Liver (tissue), 9 donors: ENCODE results near the gene CHID1. TPM values are rescaled to one million over a fixed set of nuclear protein-coding genes. Genes with fewer than 3 reads are reported as not detected.

Experiments used
- DNase-seq: peaks from one replicate; pipeline ENCODE4 v3.0.0-alpha.2; 2017; ENCODE audit warnings: low spot score
- H3K27ac ChIP-seq, 2 donors: one replicate each; pipeline ENCODE4 v1.7.0; 2013; ENCODE audit warnings: inconsistent platforms in 2 of 2, low read length in 2 of 2, control low read depth in 1 of 2, low read depth in 1 of 2, mild to moderate bottlenecking in 1 of 2
- H3K27me3 ChIP-seq, 4 donors: one replicate each; pipeline versions ENCODE4 v1.6.1 to v1.7.0; 2013; ENCODE audit warnings: low read length in 3 of 4, inconsistent platforms in 1 of 4, mild to moderate bottlenecking in 1 of 4, moderate library complexity in 1 of 4; ENCODE audit not compliant: control insufficient read depth in 4 of 4, insufficient read depth in 4 of 4
- H3K36me3 ChIP-seq, 4 donors: one replicate each; pipeline versions ENCODE4 v1.6.1 to v1.7.0; 2013; ENCODE audit warnings: low read length in 3 of 4, mild to moderate bottlenecking in 3 of 4, low read depth in 1 of 4, moderate library complexity in 1 of 4; ENCODE audit not compliant: control insufficient read depth in 4 of 4, insufficient read depth in 3 of 4
- H3K4me1 ChIP-seq, 4 donors: one replicate each; pipeline versions ENCODE4 v1.6.1 to v1.7.0; 2013; ENCODE audit warnings: low read length in 3 of 4, mild to moderate bottlenecking in 3 of 4, moderate library complexity in 1 of 4; ENCODE audit not compliant: control insufficient read depth in 4 of 4, insufficient read depth in 4 of 4
- H3K4me3 ChIP-seq, 3 donors: one replicate each; pipeline versions ENCODE4 v1.6.1 to v1.7.0; 2013; ENCODE audit warnings: low read length in 3 of 3, control low read depth in 1 of 3, low read depth in 1 of 3, mild to moderate bottlenecking in 1 of 3
- H3K9ac ChIP-seq, 2 donors: one replicate each; pipeline ENCODE4 v1.7.0; 2013; ENCODE audit warnings: low read length in 2 of 2, mild to moderate bottlenecking in 2 of 2, moderate library complexity in 2 of 2, control low read depth in 1 of 2, low read depth in 1 of 2
- H3K9me3 ChIP-seq, 4 donors: one replicate each; pipeline versions ENCODE4 v1.6.1 to v1.7.0; 2013; ENCODE audit warnings: low read length in 3 of 4; ENCODE audit not compliant: control insufficient read depth in 4 of 4
- ATF3 ChIP-seq: IDR thresholded peaks from 2 replicates; pipeline ENCODE4 v1.6.1; 2016; ENCODE audit warnings: antibody characterized with exemption
- CTCF ChIP-seq: fragments of 150-350 bp; IDR thresholded peaks from 2 replicates; pipeline ENCODE4 v1.5.1; 2017; ENCODE audit warnings: improper control_type of control experiment, low read depth, low read length; ENCODE audit not compliant: missing input control
- EGR1 ChIP-seq, 2 donors: IDR thresholded peaks; 2 replicates each; pipeline ENCODE4 v1.6.1; 2016 to 2018; ENCODE audit warnings: antibody characterized with exemption in 2 of 2, low read depth in 2 of 2
- FOXA1 ChIP-seq: IDR thresholded peaks from 2 replicates; pipeline ENCODE4 v1.6.1; 2016; ENCODE audit warnings: antibody characterized with exemption
- FOXA2 ChIP-seq: IDR thresholded peaks from 2 replicates; pipeline ENCODE4 v1.6.1; 2016; ENCODE audit warnings: antibody characterized with exemption
- GABPA ChIP-seq, 2 donors: IDR thresholded peaks in 1 of 2; conservative IDR thresholded peaks in 1 of 2; 2 replicates each; pipeline ENCODE4 v1.6.1; 2016; ENCODE audit warnings: antibody characterized with exemption in 2 of 2, mild to moderate bottlenecking in 1 of 2, moderate library complexity in 1 of 2
- HNF4G ChIP-seq: IDR thresholded peaks from 2 replicates; pipeline ENCODE4 v1.6.1; 2016; ENCODE audit warnings: antibody characterized with exemption
- JUND ChIP-seq, 2 donors: IDR thresholded peaks; 2 replicates each; pipeline ENCODE4 v1.6.1; 2016; ENCODE audit warnings: antibody characterized with exemption in 2 of 2
- MAX ChIP-seq: IDR thresholded peaks from 2 replicates; pipeline ENCODE4 v1.6.1; 2016; ENCODE audit warnings: antibody characterized with exemption
- RAD21 ChIP-seq, 2 donors: IDR thresholded peaks; 2 replicates each; pipeline ENCODE4 v1.6.1; 2016; ENCODE audit warnings: antibody characterized with exemption in 2 of 2, mild to moderate bottlenecking in 2 of 2
- REST ChIP-seq: IDR thresholded peaks from 2 replicates; pipeline ENCODE4 v1.6.1; 2016; ENCODE audit warnings: antibody characterized with exemption, mild to moderate bottlenecking
- RXRA ChIP-seq, 2 donors: IDR thresholded peaks; 2 replicates each; pipeline ENCODE4 v1.6.1; 2017 to 2018; ENCODE audit warnings: antibody characterized with exemption in 2 of 2, mild to moderate bottlenecking in 1 of 2
- SP1 ChIP-seq: IDR thresholded peaks from 2 replicates; pipeline ENCODE4 v1.6.1; 2018; ENCODE audit warnings: antibody characterized with exemption, mild to moderate bottlenecking
- TAF1 ChIP-seq: conservative IDR thresholded peaks from 2 replicates; pipeline ENCODE4 v1.6.1; 2016; ENCODE audit warnings: antibody characterized with exemption, mild to moderate bottlenecking
- ZBTB33 ChIP-seq: IDR thresholded peaks from 2 replicates; pipeline ENCODE4 v1.6.1; 2016; ENCODE audit warnings: antibody characterized with exemption
- WGBS: extraction: QIAGEN DNeasy Blood & Tissue Kit; methylation state at CpG from one replicate; pipeline ENCODE4 v1.1.7; 2013; 5-methylcytosine and 5-hydroxymethylcytosine counted together
- polyA plus RNA-seq, 2 donors: library from polyadenylated mRNA; stranded (reverse) in 1 of 2; unstranded in 1 of 2; fragments of 200-250 nt in 1 of 2; fragments of >200 nt in 1 of 2; fragmentation: Nextera tagmentation in 1 of 2; extraction: Ambion mirVana in 1 of 2; gene quantifications; one replicate each; pipeline versions ENCODE4 v1.2.1 to v1.2.3, GENCODE V29; 2013 to 2015
- total RNA-seq, 2 donors: library from RNA; depleted of rRNA; stranded (reverse); fragments of >200 nt; gene quantifications; one replicate each; pipeline ENCODE4 v1.2.3, GENCODE V29; 2014
- donor health status: healthy.
- donor health status: healthy.
- donor health status: healthy.
- donor health status: healthy.
- donor health status: healthy.

The CHID1 gene
- total and polyA plus RNA-seq, 4 donors = 39.5 to 68.8 (median 59.1) TPM

- no peak for TF ChIP-seq RXRA (IDR thresholded peaks at IDR 0.05)
- no peak for TF ChIP-seq ATF3
- no peak for TF ChIP-seq JUND (IDR thresholded peaks at IDR 0.05)
- TF ChIP-seq FOXA2 = no peak
- no peak for TF ChIP-seq MAX
- no peak for TF ChIP-seq RAD21 (IDR thresholded peaks at IDR 0.05)
- no peak for TF ChIP-seq SP1
- no peak for TF ChIP-seq GABPA (IDR thresholded peaks at IDR 0.05 in 1 of 2, conservative IDR thresholded peaks at IDR 0.05 in 1 of 2)
- no peak for TF ChIP-seq HNF4G
These were observed 55.3 kb downstream of the CHID1 start (continued) for GRCh38 chr11:855330-855674.

- Histone ChIP-seq H3K9me3 (no peaks in the 10 kb centered on the region), H3K4me1 (peaks cover 0 to 7% (median 3%) of the 10 kb centered on the region in 4 donors), H3K27me3 (no peaks in the 10 kb centered on the region), H3K27ac (no peak overlapping the region), H3K36me3 (no peaks in the 10 kb centered on the region), H3K9ac (no peak overlapping the region), H3K4me3 (no peak overlapping the region)
- TF ChIP-seq GABPA (IDR thresholded peaks at IDR 0.05 in 1 of 2, conservative IDR thresholded peaks at IDR 0.05 in 1 of 2) (no peak), RXRA (IDR thresholded peaks at IDR 0.05) (no peak), SP1 (no peak), JUND (IDR thresholded peaks at IDR 0.05) (no peak), CTCF (no peak), REST (no peak), EGR1 (IDR thresholded peaks at IDR 0.05; ENCODE audit: low read depth in 2 of 2) (no peak), RAD21 (IDR thresholded peaks at IDR 0.05) (no peak), TAF1 (no peak), HNF4G (no peak), ATF3 (no peak), FOXA1 (no peak), ZBTB33 (no peak)
- WGBS = 94% methylated on average over 20 of the region's 20 CpGs
- no peak for DNase-seq
These were observed 55.8 kb downstream of the CHID1 start for GRCh38 chr11:854601-855329.
